Endothelial cell of umbilical vein (primary cell): ENCODE results near the gene COX7B2. TPM values are rescaled to one million over a fixed set of nuclear protein-coding genes. Genes with fewer than 3 reads are reported as not detected.

Source experiments
- BruUV-seq: library from RNA; stranded (reverse); fragments of 400-500 nt; replicated peaks from 2 replicates; lab custom pipeline; 2021; lab: Mats Ljungman, UMichigan
- CTCF ChIA-PET: fragments of 300-600, 350-600 bp; sonication (Branson Sonifier 250); formaldehyde crosslinking; loops from one replicate; lab custom pipeline; 2021; ENCODE audit warnings: antibody characterized with exemption, inconsistent platforms; lab: Charles Lee
- POLR2A ChIA-PET: fragments of 300-600, 350-600 bp; sonication (Branson Sonifier 250); formaldehyde crosslinking; loops from one replicate; lab custom pipeline; 2021; ENCODE audit warnings: antibody characterized with exemption, inconsistent platforms; lab: Charles Lee
- DNase-seq: peaks from one replicate; pipeline ENCODE4 v3.0.0-alpha.2; 2011; ENCODE audit warnings: low read depth, low spot score
- FAIRE-seq: peaks from 2 replicates; lab custom pipeline; 2011; peaks lifted over from hg19 to GRCh38; lab: Jason Lieb, UNC
- H2AFZ ChIP-seq: 2 replicates; pipeline ENCODE4 v1.6.0; 2012; ENCODE audit warnings: low read depth, low read length, control low read depth, inconsistent platforms
- H3K27ac ChIP-seq: 2 replicates; pipeline ENCODE4 v1.5.1; 2011; ENCODE audit warnings: low read depth, mild to moderate bottlenecking, control low read depth, low read length, moderate library complexity; ENCODE audit not compliant: insufficient read depth
- H3K27me3 ChIP-seq, 2 experiments: 2 replicates each; pipeline versions ENCODE4 v1.6.0 to v1.6.1; 2011; ENCODE audit warnings: low read length in 2 of 2, mixed read lengths in 1 of 2; ENCODE audit not compliant: control insufficient read depth in 2 of 2, insufficient read depth in 2 of 2
- H3K36me3 ChIP-seq, 2 experiments: 2 replicates in 1 of 2; 3 replicates in 1 of 2; pipeline ENCODE4 v1.5.1; 2011; ENCODE audit warnings: low read length in 2 of 2, mild to moderate bottlenecking in 1 of 2, moderate library complexity in 1 of 2; ENCODE audit not compliant: control insufficient read depth in 2 of 2, insufficient read depth in 2 of 2; ENCODE audit errors: extremely low read depth in 1 of 2
- H3K4me1 ChIP-seq: 3 replicates; pipeline ENCODE4 v1.5.1; 2011; ENCODE audit warnings: mild to moderate bottlenecking, low read length; ENCODE audit not compliant: control insufficient read depth, insufficient read depth; ENCODE audit errors: extremely low read depth
- H3K4me2 ChIP-seq: 2 replicates; pipeline ENCODE4 v1.6.1; 2011; ENCODE audit warnings: low read length, control low read depth, mixed read lengths; ENCODE audit not compliant: insufficient read depth
- H3K4me3 ChIP-seq, 3 experiments: fragments of 200-600 bp in 1 of 3; sonication (generic), shearing (Covaris generic) in 1 of 3; replicated peaks in 1 of 3; 2 replicates each; pipeline ENCODE4 v1.5.1; 2011 to 2016; ENCODE audit warnings: control low read depth in 3 of 3, low read length in 3 of 3, mild to moderate bottlenecking in 2 of 3, inconsistent platforms in 1 of 3, low read depth in 1 of 3, moderate library complexity in 1 of 3; ENCODE audit not compliant: insufficient read depth in 1 of 3
- H3K79me2 ChIP-seq: 2 replicates; pipeline ENCODE4 v1.6.0; 2012; ENCODE audit warnings: low read length, inconsistent platforms; ENCODE audit not compliant: control insufficient read depth, insufficient read depth
- H3K9ac ChIP-seq: replicated peaks from 2 replicates; pipeline ENCODE3; 2011; ENCODE audit warnings: low read length, control low read depth; ENCODE audit not compliant: insufficient read depth; ENCODE audit errors: extremely low read depth
- H3K9me1 ChIP-seq: replicated peaks from 3 replicates; pipeline ENCODE4 v1.6.0; 2011; ENCODE audit warnings: mild to moderate bottlenecking, low read length; ENCODE audit not compliant: control insufficient read depth, insufficient read depth; ENCODE audit errors: extremely low read depth
- H3K9me3 ChIP-seq: replicated peaks from 2 replicates; pipeline ENCODE4 v1.5.1; 2012; ENCODE audit warnings: low read length, inconsistent platforms; ENCODE audit not compliant: control insufficient read depth, insufficient read depth
- H4K20me1 ChIP-seq: replicated peaks from 2 replicates; pipeline ENCODE3; 2011; ENCODE audit warnings: mild to moderate bottlenecking, low read length; ENCODE audit not compliant: control insufficient read depth, insufficient read depth; ENCODE audit errors: extremely low read depth
- EZH2 ChIP-seq: IDR thresholded peaks from 2 replicates; pipeline ENCODE4 v1.6.1; 2012; ENCODE audit warnings: borderline replicate concordance, low read depth, mild to moderate bottlenecking, moderate library complexity, low read length, inconsistent platforms; ENCODE audit not compliant: severe bottlenecking
- FOS ChIP-seq: IDR thresholded peaks from 2 replicates; pipeline ENCODE4 v1.6.1; 2011; ENCODE audit warnings: mild to moderate bottlenecking, low read length, moderate library complexity, borderline replicate concordance; ENCODE audit not compliant: insufficient read depth
- GATA2 ChIP-seq: IDR thresholded peaks from 2 replicates; pipeline ENCODE4 v1.7.0; 2011; ENCODE audit warnings: low read depth, mild to moderate bottlenecking, moderate library complexity, mixed read lengths, low read length; ENCODE audit not compliant: insufficient read length, insufficient read depth
- JUN ChIP-seq: IDR thresholded peaks from 2 replicates; pipeline ENCODE4 v1.6.1; 2011; ENCODE audit warnings: borderline replicate concordance, low read depth; ENCODE audit not compliant: insufficient read length, insufficient read depth
- MAX ChIP-seq: IDR thresholded peaks from 2 replicates; pipeline ENCODE4 v1.6.1; 2011; ENCODE audit not compliant: insufficient read depth, insufficient read length
- MYC ChIP-seq: IDR thresholded peaks from one replicate; pipeline ENCODE4 v1.6.1; 2011; ENCODE audit warnings: mild to moderate bottlenecking, low read depth, low read length
- POLR2A ChIP-seq: IDR thresholded peaks from 2 replicates; pipeline ENCODE4 v1.6.1; 2012; ENCODE audit warnings: low read depth, mild to moderate bottlenecking, control low read depth, low read length
- POLR2AphosphoS5 ChIP-seq: IDR thresholded peaks from 2 replicates; pipeline ENCODE4 v1.6.1; 2012; ENCODE audit warnings: low read depth, mild to moderate bottlenecking, control low read depth, low read length, moderate library complexity; ENCODE audit not compliant: insufficient read depth
- dilution Hi-C: fragments of 300-500 bp; cut with MboI; formaldehyde crosslinking; loops from one replicate; pipeline ENCODE4 v1.15.0; 2019; ENCODE audit warnings: low sequenced_read_pairs; ENCODE audit not compliant: extremely low pct_ligation_motif_present
- intact Hi-C: fragments of 100-400 bp; cut with micrococcal nuclease; formaldehyde crosslinking; loops from one replicate; pipeline ENCODE4 v1.10.0; 2022
- polyA plus RNA-seq, 4 experiments: library from polyadenylated mRNA; depleted of rRNA in 3 of 4; stranded (reverse) in 3 of 4; unstranded in 1 of 4; fragments of >200 nt; gene quantifications; 2 replicates each; pipeline versions ENCODE4 v1.2.1 to v1.2.3, GENCODE V29; 2011 to 2012; ENCODE audit warnings: missing spikeins in 1 of 4
- total RNA-seq: library from RNA; stranded (reverse); gene quantifications from 2 replicates; pipeline ENCODE4 v1.2.3, GENCODE V29; 2021
- TF ChIP-seq, protein P1 (sequence below), 2 donors: IDR thresholded peaks; 1 replicate in 1 of 2; 2 replicates in 1 of 2; pipeline ENCODE4 v1.5.1; 2011; ENCODE audit warnings: low read length in 2 of 2, mild to moderate bottlenecking in 2 of 2, moderate library complexity in 2 of 2, control low read depth in 1 of 2, inconsistent platforms in 1 of 2, low read depth in 1 of 2; ENCODE audit not compliant: insufficient read depth in 1 of 2; ENCODE audit errors: extremely low read depth in 1 of 2

The COX7B2 gene
- total and polyA plus RNA-seq, 2 donors (not counting 3 experiments of a cell fraction or from before 2014, with no cell fraction given), result not detected

- Histone ChIP-seq H3K4me2 (peak overlapping the region; percentile 24), H3K4me3 (no peak overlapping the region), H3K27ac (no peak overlapping the region), H3K4me1 (no peaks in the 10 kb centered on the region), H2AFZ (no peak overlapping the region), H3K9me3 (no peaks in the 10 kb centered on the region), H3K27me3 (no peaks in the 10 kb centered on the region), H3K79me2 (no peaks in the 10 kb centered on the region), H3K36me3 (no peaks in the 10 kb centered on the region), H4K20me1 (no peaks in the 10 kb centered on the region), H3K9ac (no peak overlapping the region), H3K9me1 (no peaks in the 10 kb centered on the region)
- intact Hi-C loops (no loop called here), dilution Hi-C loops (no loop called here)
- CTCF ChIA-PET, result no interaction called here
- FAIRE-seq (no peak), DNase-seq (peak; percentile 1)
- peak; percentile 52 for TF ChIP-seq JUN
- no peak for TF ChIP-seq GATA2
- POLR2A ChIA-PET, result no interaction called here
- BruUV-seq, result no TSS peak
Measured at GRCh38 chr4:46946919-46947536, 38.0 kb upstream of the COX7B2 start.

GRCh38 chr4:46945062-46945461 is 36.0 kb upstream of the COX7B2 start:
- no peaks in the 10 kb centered on the region for H3K4me1 ChIP-seq
- no peak overlapping the region for H3K4me3 ChIP-seq
- no peak overlapping the region for H3K27ac ChIP-seq
- BruUV-seq, result no TSS peak
- H2AFZ ChIP-seq, result no peak overlapping the region
- intact Hi-C loops (no loop called here), dilution Hi-C loops (no loop called here)
- H3K79me2 ChIP-seq, result no peaks in the 10 kb centered on the region
- H3K36me3 ChIP-seq, result no peaks in the 10 kb centered on the region
- ChIA-PET POLR2A (no interaction called here), CTCF (no interaction called here)
- H3K4me2 ChIP-seq, result no peak overlapping the region
- H4K20me1 ChIP-seq, result no peaks in the 10 kb centered on the region
- DNase-seq (no peak), FAIRE-seq (no peak)
- no peak overlapping the region for H3K9ac ChIP-seq
- TF ChIP-seq MAX (no peak), POLR2A (no peak), MYC (no peak), EZH2 (no peak), FOS (no peak), POLR2AphosphoS5 (no peak), JUN (no peak), GATA2 (no peak)
- TF ChIP-seq, protein P1, sequence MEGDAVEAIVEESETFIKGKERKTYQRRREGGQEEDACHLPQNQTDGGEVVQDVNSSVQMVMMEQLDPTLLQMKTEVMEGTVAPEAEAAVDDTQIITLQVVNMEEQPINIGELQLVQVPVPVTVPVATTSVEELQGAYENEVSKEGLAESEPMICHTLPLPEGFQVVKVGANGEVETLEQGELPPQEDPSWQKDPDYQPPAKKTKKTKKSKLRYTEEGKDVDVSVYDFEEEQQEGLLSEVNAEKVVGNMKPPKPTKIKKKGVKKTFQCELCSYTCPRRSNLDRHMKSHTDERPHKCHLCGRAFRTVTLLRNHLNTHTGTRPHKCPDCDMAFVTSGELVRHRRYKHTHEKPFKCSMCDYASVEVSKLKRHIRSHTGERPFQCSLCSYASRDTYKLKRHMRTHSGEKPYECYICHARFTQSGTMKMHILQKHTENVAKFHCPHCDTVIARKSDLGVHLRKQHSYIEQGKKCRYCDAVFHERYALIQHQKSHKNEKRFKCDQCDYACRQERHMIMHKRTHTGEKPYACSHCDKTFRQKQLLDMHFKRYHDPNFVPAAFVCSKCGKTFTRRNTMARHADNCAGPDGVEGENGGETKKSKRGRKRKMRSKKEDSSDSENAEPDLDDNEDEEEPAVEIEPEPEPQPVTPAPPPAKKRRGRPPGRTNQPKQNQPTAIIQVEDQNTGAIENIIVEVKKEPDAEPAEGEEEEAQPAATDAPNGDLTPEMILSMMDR (IDR thresholded peaks at IDR 0.05; ENCODE audit: extremely low read depth in 1 of 2, insufficient read depth in 1 of 2, low read depth in 1 of 2, low read length in 2 of 2), result no peak
- H3K27me3 ChIP-seq, result no peaks in the 10 kb centered on the region
- no peaks in the 10 kb centered on the region for H3K9me1 ChIP-seq
- H3K9me3 ChIP-seq, result no peaks in the 10 kb centered on the region
